Type B pancreatic cell (in vitro differentiated cells): ENCODE measurements around the gene LRMDA. TPM values are rescaled to one million over a fixed set of nuclear protein-coding genes. Genes with fewer than 3 reads are reported as not detected.

ENCODE experiments used
- DNase-seq: peaks from one replicate; pipeline ENCODE4 v3.0.0; 2021; ENCODE audit warnings: mixed read lengths; ENCODE audit not compliant: unreplicated experiment; ENCODE audit errors: extremely low spot score
- H3K27ac Mint-ChIP-seq: 2 replicates; pipeline ENCODE4 v1.8.0; 2021; ENCODE audit warnings: mild to moderate bottlenecking, mixed read lengths
- H3K27me3 Mint-ChIP-seq: 2 replicates; pipeline ENCODE4 v1.8.0; 2021; ENCODE audit warnings: mixed read lengths
- H3K36me3 Mint-ChIP-seq: 2 replicates; pipeline ENCODE4 v1.8.0; 2021; ENCODE audit warnings: mixed read lengths
- H3K4me1 Mint-ChIP-seq: one replicate; pipeline ENCODE4 v1.8.0; 2021; ENCODE audit warnings: mixed read lengths; ENCODE audit not compliant: unreplicated experiment
- H3K4me3 Mint-ChIP-seq: 2 replicates; pipeline ENCODE4 v1.8.0; 2021; ENCODE audit warnings: mild to moderate bottlenecking, mixed read lengths
- H3K9me3 Mint-ChIP-seq: 2 replicates; pipeline ENCODE4 v1.8.0; 2021; ENCODE audit warnings: mixed read lengths
- CTCF ChIP-seq: fragments of 200-600 bp; sonication (generic); conservative IDR thresholded peaks from 2 replicates; pipeline ENCODE4 v1.5.0; 2021; ENCODE audit warnings: antibody characterized with exemption, mild to moderate bottlenecking
- total RNA-seq: library from RNA; stranded (reverse); gene quantifications from 2 replicates; pipeline ENCODE4 v1.2.1, GENCODE V29; 2021; ENCODE audit warnings: low replicate concordance

LRMDA gene
- total RNA-seq, 1 donor from 2014 or later, result 2.0 TPM

DNA sequence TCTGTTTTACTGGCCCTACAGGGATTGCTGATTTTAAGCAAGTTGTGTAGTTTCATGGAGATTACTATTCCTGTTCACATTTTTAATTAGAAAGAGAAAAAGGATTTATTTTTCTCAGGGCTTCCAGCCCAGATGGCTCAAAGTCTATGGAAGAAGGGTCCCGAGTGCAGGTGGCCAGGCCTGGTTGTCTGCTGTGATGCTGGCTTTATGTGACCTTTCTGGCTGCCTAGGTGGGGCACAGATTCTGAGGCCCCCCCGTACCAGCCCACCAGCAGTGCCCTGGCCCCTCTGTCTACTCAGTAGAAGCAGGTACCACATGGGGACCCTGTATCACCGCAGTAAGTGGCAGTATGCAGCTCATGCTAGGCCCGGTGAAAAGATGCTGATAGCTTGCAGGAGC is 426.5 kb downstream of the LRMDA start:
- DNase-seq, result no peak
- Mint-ChIP-seq H3K4me1 (peaks cover under 1% of the 10 kb centered on the region), H3K27ac (no peak overlapping the region), H3K36me3 (no peaks in the 10 kb centered on the region), H3K27me3 (peaks cover 28% of the 10 kb centered on the region), H3K9me3 (no peaks in the 10 kb centered on the region), H3K4me3 (no peak overlapping the region)
- TF ChIP-seq CTCF, result no peak

DNA sequence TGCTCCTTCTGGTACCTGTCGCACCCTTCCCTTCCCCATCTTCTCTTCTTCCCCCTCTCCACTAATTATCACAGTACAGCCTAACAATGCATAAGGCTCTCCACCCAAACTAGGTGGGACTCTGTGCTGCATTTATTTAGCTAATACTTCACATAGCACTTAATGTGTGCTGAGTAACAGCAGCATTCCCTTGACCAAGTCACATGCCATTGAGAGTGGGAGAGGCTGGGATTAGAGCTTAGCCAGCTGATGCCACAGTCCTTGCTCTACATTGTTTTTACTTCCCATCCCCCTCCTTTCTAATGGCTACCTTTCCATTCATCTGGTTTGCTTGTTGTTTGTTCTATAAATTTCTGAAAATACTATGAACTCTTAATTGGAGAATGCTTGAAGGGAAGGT is 426.9 kb downstream of the LRMDA start:
- TF ChIP-seq CTCF, result no peak
- peaks cover 24% of the 10 kb centered on the region for H3K27me3 Mint-ChIP-seq
- H3K4me1 Mint-ChIP-seq, result no peaks in the 10 kb centered on the region
- H3K27ac Mint-ChIP-seq, result no peak overlapping the region
- no peak for DNase-seq
- H3K36me3 Mint-ChIP-seq, result no peaks in the 10 kb centered on the region
- H3K9me3 Mint-ChIP-seq, result no peaks in the 10 kb centered on the region
- no peak overlapping the region for H3K4me3 Mint-ChIP-seq

DNA sequence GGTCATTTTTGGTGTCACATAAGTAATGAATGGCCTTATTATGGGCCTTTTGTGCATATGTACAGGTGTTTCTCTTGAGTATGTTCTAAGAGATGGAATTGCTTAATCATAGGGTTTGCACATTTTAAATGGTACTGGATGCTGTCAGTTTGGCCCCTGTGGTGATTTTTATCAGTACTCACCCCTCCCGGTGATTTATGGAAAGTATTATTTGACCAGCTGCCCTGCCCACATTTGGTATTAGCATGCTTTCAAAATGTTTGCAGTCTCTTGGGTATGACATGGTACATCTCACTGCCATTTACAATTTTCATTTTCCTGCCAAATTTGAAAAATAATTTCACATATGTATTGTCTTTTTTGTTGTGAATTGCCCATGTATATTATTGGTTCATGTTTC is 427.7 kb downstream of the LRMDA start:
- H3K4me3 Mint-ChIP-seq, result no peak overlapping the region

GRCh38 chr10:75860009-75860408 is 428.6 kb downstream of the LRMDA start:
- TF ChIP-seq CTCF, result no peak
- Mint-ChIP-seq H3K27ac (no peak overlapping the region), H3K27me3 (peaks cover 20% of the 10 kb centered on the region), H3K36me3 (no peaks in the 10 kb centered on the region), H3K9me3 (no peaks in the 10 kb centered on the region), H3K4me3 (no peak overlapping the region), H3K4me1 (no peaks in the 10 kb centered on the region)
- DNase-seq, result no peak

More for the DNA sequence above, 427.7 kb downstream of the LRMDA start:
- Mint-ChIP-seq H3K27ac (no peak overlapping the region), H3K4me1 (no peaks in the 10 kb centered on the region), H3K9me3 (no peaks in the 10 kb centered on the region), H3K36me3 (no peaks in the 10 kb centered on the region), H3K27me3 (peaks cover 20% of the 10 kb centered on the region)
- no peak for DNase-seq
- TF ChIP-seq CTCF, result no peak

GRCh38 chr10:75861582-75861981 is 430.2 kb downstream of the LRMDA start:
- TF ChIP-seq CTCF, result no peak
- H3K27ac Mint-ChIP-seq, result no peak overlapping the region
- H3K4me3 Mint-ChIP-seq, result no peak overlapping the region
- H3K36me3 Mint-ChIP-seq, result no peaks in the 10 kb centered on the region
- no peak for DNase-seq
- peaks cover 12% of the 10 kb centered on the region for H3K4me1 Mint-ChIP-seq
- H3K9me3 Mint-ChIP-seq, result no peaks in the 10 kb centered on the region
- peaks cover 25% of the 10 kb centered on the region for H3K27me3 Mint-ChIP-seq

DNA sequence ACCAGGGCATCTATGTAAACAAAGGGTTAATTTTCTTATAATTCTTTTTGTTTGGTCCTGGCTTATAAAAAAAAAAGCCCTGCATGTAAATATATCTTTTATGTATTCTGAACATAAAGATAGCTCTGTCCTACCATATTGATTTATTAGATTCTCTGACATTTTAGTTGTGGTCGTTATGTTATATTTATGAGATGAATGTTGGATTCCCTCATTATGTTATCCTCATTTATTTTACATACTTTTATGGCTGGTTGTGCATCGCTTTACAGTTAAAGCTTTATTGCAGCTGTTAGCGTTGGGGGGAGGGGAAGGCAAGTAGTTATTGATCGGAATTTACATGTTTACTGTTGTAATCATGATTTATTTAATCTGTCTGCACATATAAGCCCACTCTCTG is 431.5 kb downstream of the LRMDA start:
- no peak for DNase-seq
- Mint-ChIP-seq H3K27me3 (peaks cover 19% of the 10 kb centered on the region), H3K9me3 (no peaks in the 10 kb centered on the region), H3K27ac (no peak overlapping the region), H3K36me3 (no peaks in the 10 kb centered on the region), H3K4me1 (peaks cover 16% of the 10 kb centered on the region), H3K4me3 (no peak overlapping the region)
- TF ChIP-seq CTCF, result no peak
